CD4-positive, alpha-beta T cell (primary cell): ENCODE results near the gene EARS2. TPM values are rescaled to one million over a fixed set of nuclear protein-coding genes. Genes with fewer than 3 reads are reported as not detected.
"Not testable (repeated sequence)": the region's sequence is repeated elsewhere in the genome, so short reads cannot be mapped to it uniquely, and the experiment has no call there.

Source experiments
- ATAC-seq: fragments of 200-7000 bp; cut with Tn5 transposase; one replicate; pipeline ENCODE4 v1.10.0; 2022; ENCODE audit warnings: mild to moderate bottlenecking; ENCODE audit not compliant: poor library complexity
- CTCF ChIA-PET: fragments of 350-600 bp; sonication (Branson Sonifier 250); formaldehyde crosslinking; loops from one replicate; lab custom pipeline; 2021; ENCODE audit warnings: antibody characterized with exemption, inconsistent platforms; lab: Charles Lee
- POLR2A ChIA-PET: fragments of 350-600 bp; sonication (Branson Sonifier 250); formaldehyde crosslinking; loops from one replicate; lab custom pipeline; 2021; ENCODE audit warnings: antibody characterized with exemption, inconsistent platforms; lab: Charles Lee
- DNase-seq, 14 experiments: peaks; one replicate each; pipeline ENCODE4 v3.0.0-alpha.2; 2013 to 2020; ENCODE audit warnings: mixed read lengths in 2 of 14
- H3K27ac ChIP-seq, 2 donors: one replicate each; pipeline versions ENCODE4 v1.5.1 to v1.7.0; 2013; ENCODE audit warnings: low read length in 2 of 2, low read depth in 1 of 2, mild to moderate bottlenecking in 1 of 2
- H3K27me3 ChIP-seq, 2 experiments: 1 replicate in 1 of 2; 2 replicates in 1 of 2; pipeline versions ENCODE4 v1.6.1 to v1.7.0; 2013; ENCODE audit warnings: low read length in 2 of 2, control low read depth in 1 of 2, mild to moderate bottlenecking in 1 of 2, moderate library complexity in 1 of 2; ENCODE audit not compliant: insufficient read depth in 2 of 2, control insufficient read depth in 1 of 2
- H3K36me3 ChIP-seq: one replicate; pipeline ENCODE4 v1.6.1; 2013; ENCODE audit warnings: low read length, control low read depth; ENCODE audit not compliant: insufficient read depth
- H3K4me1 ChIP-seq: one replicate; pipeline ENCODE4 v1.6.1; 2013; ENCODE audit warnings: low read length, control low read depth; ENCODE audit not compliant: insufficient read depth
- H3K4me3 ChIP-seq: one replicate; pipeline ENCODE4 v1.5.1; 2013; ENCODE audit warnings: mild to moderate bottlenecking, low read length, moderate library complexity
- H3K9me3 ChIP-seq, 2 experiments: 1 replicate in 1 of 2; 2 replicates in 1 of 2; pipeline versions ENCODE4 v1.6.1 to v1.7.0; 2013; ENCODE audit warnings: low read length in 2 of 2, mild to moderate bottlenecking in 2 of 2, control low read depth in 1 of 2, moderate library complexity in 1 of 2; ENCODE audit not compliant: control insufficient read depth in 1 of 2, insufficient read depth in 1 of 2
- H3K27ac Mint-ChIP-seq: one replicate; pipeline ENCODE4 v1.8.0; 2020; ENCODE audit warnings: mixed read lengths
- H3K27me3 Mint-ChIP-seq: one replicate; pipeline ENCODE4 v1.8.0; 2021; ENCODE audit warnings: mixed read lengths
- H3K36me3 Mint-ChIP-seq: one replicate; pipeline ENCODE4 v1.8.0; 2021; ENCODE audit warnings: low read depth, mixed read lengths
- H3K4me1 Mint-ChIP-seq: one replicate; pipeline ENCODE4 v1.8.0; 2021; ENCODE audit warnings: low read depth, mixed read lengths
- H3K4me3 Mint-ChIP-seq: one replicate; pipeline ENCODE4 v1.8.0; 2020; ENCODE audit warnings: mild to moderate bottlenecking, mixed read lengths
- H3K9me3 Mint-ChIP-seq: one replicate; pipeline ENCODE4 v1.8.0; 2020; ENCODE audit warnings: mixed read lengths
- intact Hi-C, 2 experiments: fragments of 100-400 bp; cut with DNase I in 1 of 2; cut with micrococcal nuclease in 1 of 2; formaldehyde crosslinking; loops; one replicate each; pipeline versions ENCODE4 v1.15.1 to v1.9.0; 2023 to 2025; cut with DNase I, micrococcal nuclease
- total RNA-seq, 174 experiments: library from RNA in 2 of 174; stranded (reverse) in 2 of 174; gene quantifications; one replicate each; pipeline ENCODE4 v1.2.3 and lab custom pipeline; 2021 to 2026
- TF ChIP-seq, protein P1 (sequence below): fragments of 200-600 bp; IDR thresholded peaks from one replicate; pipeline ENCODE4 v1.8.0; 2022; ENCODE audit warnings: antibody characterized with exemption, mild to moderate bottlenecking

EARS2 gene
- total RNA-seq, 2 experiments from 2014 or later, result 7.9 to 8.0 TPM

DNA sequence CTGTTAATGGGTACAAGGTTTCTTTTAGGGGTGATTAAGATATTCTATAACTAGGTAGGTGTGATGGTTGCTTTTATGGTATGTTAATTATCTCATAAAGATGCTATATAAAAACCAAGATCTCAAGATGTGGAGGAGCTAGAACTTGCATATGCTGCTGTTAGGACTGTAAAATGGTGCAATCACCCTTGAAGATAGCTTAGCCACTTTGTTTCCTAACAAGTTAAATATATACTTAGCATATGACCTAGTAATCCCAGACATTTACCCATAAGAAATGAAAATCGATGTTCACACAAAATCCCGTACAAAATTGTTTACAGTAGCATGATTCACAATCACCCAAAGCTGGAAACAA lies 71.9 kb downstream of the EARS2 start:
- POLR2A ChIA-PET, result no interaction called here
- no peak overlapping the region for H3K4me3 ChIP-seq
- no peak overlapping the region for H3K27ac Mint-ChIP-seq

DNA sequence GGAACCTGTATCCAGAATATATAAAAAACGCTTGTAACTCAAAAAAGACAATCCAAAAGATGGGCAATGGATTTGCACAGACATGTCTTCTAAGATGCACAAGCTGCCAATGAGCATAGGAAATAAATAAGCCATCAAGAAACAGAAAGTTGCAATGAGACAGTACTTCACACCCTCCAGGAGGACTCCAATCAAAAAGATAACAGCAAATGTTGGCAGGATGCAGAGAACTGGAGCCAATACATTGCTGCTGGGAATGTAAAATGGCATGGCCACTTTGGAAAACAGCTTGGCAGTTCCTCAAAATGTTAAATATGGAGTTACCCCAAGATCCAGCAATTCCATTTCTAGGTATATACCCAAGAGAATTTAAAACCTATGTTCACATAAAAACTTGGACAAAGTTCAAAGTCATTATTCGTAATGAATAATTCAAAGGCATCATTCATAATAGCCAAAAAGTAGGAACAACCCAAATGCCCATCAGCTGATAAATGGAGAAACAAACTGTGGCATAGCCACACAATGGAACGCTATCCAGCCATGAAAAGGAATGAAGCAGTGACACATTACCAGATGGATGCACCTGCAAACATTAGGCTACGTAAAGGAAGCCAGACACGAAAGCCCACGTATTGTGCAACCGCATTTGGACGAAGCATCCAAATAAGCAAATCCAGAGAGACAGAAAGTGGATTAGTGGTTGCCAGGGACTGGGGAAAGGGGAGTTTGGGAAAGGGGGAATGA lies 72.5 kb downstream of the EARS2 start:
- no peak for DNase-seq
- Histone ChIP-seq H3K36me3 (peaks cover 93% of the 10 kb centered on the region), H3K27me3 (no peaks in the 10 kb centered on the region), H3K4me1 (no peaks in the 10 kb centered on the region), H3K27ac (no peak overlapping the region), H3K4me3 (no peak overlapping the region), H3K9me3 (no peaks in the 10 kb centered on the region)
- TF ChIP-seq, protein P1, sequence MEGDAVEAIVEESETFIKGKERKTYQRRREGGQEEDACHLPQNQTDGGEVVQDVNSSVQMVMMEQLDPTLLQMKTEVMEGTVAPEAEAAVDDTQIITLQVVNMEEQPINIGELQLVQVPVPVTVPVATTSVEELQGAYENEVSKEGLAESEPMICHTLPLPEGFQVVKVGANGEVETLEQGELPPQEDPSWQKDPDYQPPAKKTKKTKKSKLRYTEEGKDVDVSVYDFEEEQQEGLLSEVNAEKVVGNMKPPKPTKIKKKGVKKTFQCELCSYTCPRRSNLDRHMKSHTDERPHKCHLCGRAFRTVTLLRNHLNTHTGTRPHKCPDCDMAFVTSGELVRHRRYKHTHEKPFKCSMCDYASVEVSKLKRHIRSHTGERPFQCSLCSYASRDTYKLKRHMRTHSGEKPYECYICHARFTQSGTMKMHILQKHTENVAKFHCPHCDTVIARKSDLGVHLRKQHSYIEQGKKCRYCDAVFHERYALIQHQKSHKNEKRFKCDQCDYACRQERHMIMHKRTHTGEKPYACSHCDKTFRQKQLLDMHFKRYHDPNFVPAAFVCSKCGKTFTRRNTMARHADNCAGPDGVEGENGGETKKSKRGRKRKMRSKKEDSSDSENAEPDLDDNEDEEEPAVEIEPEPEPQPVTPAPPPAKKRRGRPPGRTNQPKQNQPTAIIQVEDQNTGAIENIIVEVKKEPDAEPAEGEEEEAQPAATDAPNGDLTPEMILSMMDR, result no peak
- POLR2A ChIA-PET, result no interaction called here
- Mint-ChIP-seq H3K9me3 (no peaks in the 10 kb centered on the region), H3K4me1 (no peaks in the 10 kb centered on the region), H3K4me3 (no peak overlapping the region), H3K27me3 (no peaks in the 10 kb centered on the region), H3K27ac (peak overlapping the region; percentile 5), H3K36me3 (peaks cover 94% of the 10 kb centered on the region)
- ATAC-seq, result no peak
- intact Hi-C loops, result no loop called here
- CTCF ChIA-PET, result no interaction called here

More for the DNA sequence above, 71.9 kb downstream of the EARS2 start:
- H3K4me3 Mint-ChIP-seq, result no peak overlapping the region
- CTCF ChIA-PET, result no interaction called here
- intact Hi-C loops, result no loop called here
- Histone ChIP-seq H3K4me1 (no peaks in the 10 kb centered on the region), H3K27ac (no peak overlapping the region), H3K27me3 (no peaks in the 10 kb centered on the region), H3K36me3 (peaks cover 93% of the 10 kb centered on the region), H3K9me3 (no peaks in the 10 kb centered on the region)
- no peaks in the 10 kb centered on the region for H3K9me3 Mint-ChIP-seq
- no peaks in the 10 kb centered on the region for H3K27me3 Mint-ChIP-seq
- TF ChIP-seq, protein P1, result no peak
- peaks cover 94% of the 10 kb centered on the region for H3K36me3 Mint-ChIP-seq
- DNase-seq (no peak), ATAC-seq (no peak)
- H3K4me1 Mint-ChIP-seq, result no peaks in the 10 kb centered on the region

DNA sequence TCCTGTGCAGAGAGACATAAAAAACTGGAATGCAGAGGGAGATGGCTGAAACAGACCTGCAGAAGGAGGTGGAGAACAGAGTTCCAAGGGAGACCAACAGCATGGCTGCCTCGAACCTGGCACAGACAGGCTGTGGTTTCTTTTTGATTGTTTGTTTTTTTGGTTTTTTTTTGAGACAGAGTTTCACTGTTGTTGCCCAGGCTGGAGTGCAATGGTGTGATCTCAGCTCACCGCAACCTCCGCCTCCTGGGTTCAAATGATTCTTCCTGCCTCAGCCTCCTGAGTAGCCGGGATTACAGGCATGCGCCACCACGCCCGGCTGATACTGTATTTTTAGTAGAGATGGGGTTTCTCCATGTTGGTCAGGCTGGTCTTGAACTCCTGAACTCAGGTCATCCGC lies 73.7 kb downstream of the EARS2 start:
- peaks cover 93% of the 10 kb centered on the region for H3K36me3 ChIP-seq
- H3K9me3 Mint-ChIP-seq, H3K9me3 ChIP-seq, H3K27me3 ChIP-seq, intact Hi-C loops, H3K27me3 Mint-ChIP-seq, POLR2A ChIA-PET, H3K4me3 Mint-ChIP-seq, CTCF ChIA-PET, H3K4me3 ChIP-seq, H3K4me1 Mint-ChIP-seq, ATAC-seq, H3K4me1 ChIP-seq, H3K27ac ChIP-seq: not testable (repeated sequence)
- H3K36me3 Mint-ChIP-seq, result peaks cover 94% of the 10 kb centered on the region
- DNase-seq, result peak in 3 of 14 experiments; percentile 18 to 56 (median 36)
- H3K27ac Mint-ChIP-seq, result peak overlapping the region; percentile 65

DNA sequence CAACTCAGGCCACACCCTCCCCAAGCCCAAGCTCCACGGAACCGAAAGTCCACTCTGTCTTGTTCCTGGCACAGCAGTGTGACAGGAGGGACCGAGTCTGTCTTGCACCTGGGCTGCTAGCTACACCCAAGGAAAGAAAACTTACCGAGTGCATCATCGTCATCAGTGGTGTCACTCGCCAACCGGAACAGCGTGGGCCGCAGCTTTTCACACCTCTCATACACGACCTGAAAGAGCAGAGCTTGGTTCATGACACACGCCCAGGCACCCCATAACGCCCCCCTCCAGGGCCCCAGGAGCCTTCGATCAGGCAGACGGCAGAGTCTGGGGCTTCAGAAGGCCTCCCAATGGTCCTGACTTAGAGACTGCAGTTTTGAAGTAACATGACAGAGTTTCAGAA lies 74.4 kb downstream of the EARS2 start:
- Mint-ChIP-seq H3K36me3 (peaks cover 94% of the 10 kb centered on the region), H3K9me3 (no peaks in the 10 kb centered on the region), H3K4me3 (no peak overlapping the region), H3K27me3 (no peaks in the 10 kb centered on the region), H3K4me1 (no peaks in the 10 kb centered on the region), H3K27ac (peak overlapping the region; percentile 65)
- ChIA-PET POLR2A (no interaction called here), CTCF (no interaction called here)
- H3K27me3 ChIP-seq, result no peaks in the 10 kb centered on the region
- H3K4me1 ChIP-seq, result no peaks in the 10 kb centered on the region
- H3K36me3 ChIP-seq, result peaks cover 91% of the 10 kb centered on the region
- DNase-seq (peak in 5 of 14 experiments; percentile 28 to 83 (median 69)), ATAC-seq (peak; percentile 50)
- TF ChIP-seq, protein P1, result no peak
- H3K9me3 ChIP-seq, result no peaks in the 10 kb centered on the region
- intact Hi-C loops, result no loop called here
- no peak overlapping the region for H3K4me3 ChIP-seq
- H3K27ac ChIP-seq, result peak overlapping the region in 1 of 2 donors; percentile 41
